NCI-H510A treated with DMSO at 0.1 percent for 48 hours (cell line): ENCODE measurements around the gene CLEC18C.
"Not testable (repeated sequence)": the region's sequence is repeated elsewhere in the genome, so short reads cannot be mapped to it uniquely, and the experiment has no call there.

Experiments
- DNase-seq: peaks from one replicate; lab custom pipeline; 2025; lab: John Stamatoyannopoulos, UW

Gene CLEC18C

DNA sequence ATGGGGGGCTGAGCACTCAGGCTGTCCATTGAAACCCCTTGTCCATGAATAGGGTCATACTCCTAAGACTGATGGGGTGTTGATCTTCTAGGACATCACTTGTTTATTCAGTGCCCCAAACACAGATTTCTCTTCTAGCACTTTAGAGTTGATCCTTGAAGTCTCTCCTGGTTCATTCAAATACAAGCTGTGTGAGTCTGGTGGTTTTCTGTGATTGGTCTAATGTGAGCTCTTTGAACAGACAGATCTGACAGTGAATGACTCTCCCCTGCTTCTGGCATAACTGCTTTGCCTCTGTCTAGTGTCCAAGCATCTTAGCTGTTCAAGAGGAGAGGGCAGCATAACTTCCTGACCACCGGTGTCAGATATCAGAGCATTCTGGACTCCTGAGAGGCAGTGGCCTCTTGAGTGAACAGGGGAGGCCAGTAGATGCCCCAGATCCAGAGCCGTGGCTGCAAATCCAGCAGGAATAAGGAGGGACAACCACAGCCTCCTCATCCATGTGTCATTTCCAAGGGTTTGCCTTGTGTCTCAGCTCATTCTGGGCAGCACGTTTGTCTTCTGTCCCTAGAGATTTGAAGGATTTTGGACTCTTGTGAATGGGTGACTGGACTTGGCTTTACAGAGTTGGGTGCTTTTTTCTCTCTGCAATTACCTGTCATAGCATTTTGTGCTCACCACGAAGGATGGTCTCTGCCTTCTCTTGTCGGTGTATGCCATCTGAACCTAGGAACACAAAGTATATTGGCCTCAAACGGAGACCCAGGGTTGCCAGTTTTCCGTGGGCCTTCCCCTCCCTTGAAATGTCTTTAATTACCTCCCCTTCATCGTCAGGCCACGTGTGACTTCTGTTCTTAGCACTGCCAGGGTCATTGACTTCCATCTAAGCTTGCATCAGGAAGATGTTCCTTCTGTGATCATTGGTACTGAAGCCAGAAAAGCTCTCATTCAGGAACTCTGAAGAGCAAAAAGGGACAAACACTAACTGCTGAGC lies 13.9 kb upstream of the CLEC18C start:
- no peak for DNase-seq

DNA sequence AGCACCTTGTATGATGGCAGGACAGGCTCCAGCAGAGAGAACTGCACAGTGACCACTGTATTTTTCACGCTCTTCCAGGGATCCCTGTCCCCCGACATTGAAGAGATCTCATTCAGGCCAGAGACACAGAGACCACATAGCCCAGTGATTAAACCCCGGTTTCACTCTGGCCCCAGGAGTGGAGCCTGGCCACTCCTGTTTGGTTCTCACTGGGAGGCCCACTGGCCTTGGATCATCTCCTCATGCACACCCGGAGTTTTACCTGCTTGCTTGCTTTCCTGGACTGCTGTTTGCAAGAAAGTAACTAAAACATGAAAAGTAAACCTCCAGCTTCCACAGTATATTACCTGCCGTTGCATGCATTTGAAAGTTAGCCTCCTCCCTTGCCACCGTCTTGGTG lies 13.2 kb upstream of the CLEC18C start:
- no peak for DNase-seq

DNA sequence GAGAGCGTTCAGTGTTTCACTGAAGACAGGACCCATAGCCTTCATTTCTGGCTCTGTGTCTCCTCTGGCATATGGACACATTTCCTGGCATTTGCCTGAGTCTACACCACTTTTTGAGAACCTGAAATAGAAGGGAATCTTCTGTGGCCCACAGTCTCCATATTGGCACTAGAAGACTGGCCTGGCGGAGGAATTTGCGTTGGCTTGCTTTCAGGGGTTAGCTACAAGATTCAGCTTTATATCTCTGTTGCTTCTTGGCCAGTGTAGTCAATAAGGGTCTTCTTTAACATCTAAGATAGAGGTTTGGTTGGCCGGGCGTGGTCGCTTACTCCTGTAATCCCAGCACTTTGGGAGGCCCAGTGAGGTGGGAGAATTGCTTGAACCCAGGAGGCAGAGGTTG lies 12.8 kb upstream of the CLEC18C start:
- no peak for DNase-seq

DNA sequence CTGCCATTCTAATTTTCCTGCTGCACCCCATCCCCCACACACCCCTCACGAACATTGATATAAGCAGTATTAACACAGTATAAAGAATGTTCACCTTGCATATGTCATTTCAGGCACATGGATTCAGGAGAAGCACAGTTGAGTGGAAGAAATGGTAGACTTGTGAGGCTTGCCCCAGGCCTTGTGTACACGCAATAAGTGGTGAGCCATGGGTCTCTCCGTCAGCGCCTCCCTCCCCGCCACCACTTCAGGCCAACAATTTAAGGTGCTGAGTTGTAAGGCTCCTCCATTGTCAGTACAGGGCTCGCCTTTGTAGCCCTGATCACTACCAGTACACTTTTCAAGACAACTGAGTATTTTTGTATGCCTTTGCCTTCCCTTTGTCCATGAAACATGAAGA lies 12.2 kb upstream of the CLEC18C start:
- no peak for DNase-seq

DNA sequence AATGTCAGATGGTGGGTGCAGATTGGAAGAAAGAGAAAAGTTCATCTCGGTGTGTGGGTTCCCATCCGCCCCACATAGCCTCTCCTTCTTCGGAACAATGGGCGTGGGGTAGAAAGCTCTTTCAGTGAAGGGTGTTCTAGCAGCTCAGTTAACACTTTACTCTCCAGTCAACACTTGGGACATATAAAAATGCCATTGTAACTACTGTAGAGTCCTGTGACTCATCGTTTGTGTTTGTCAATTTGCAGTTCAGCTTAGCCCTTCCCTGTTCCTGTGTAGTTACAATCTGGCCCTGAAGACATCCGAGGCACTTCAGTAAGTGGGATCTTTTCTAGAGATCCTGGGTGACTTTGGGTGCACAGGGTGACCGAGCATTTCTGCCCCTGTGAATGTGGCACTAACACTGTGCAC lies 11.5 kb upstream of the CLEC18C start:
- no peak for DNase-seq

DNA sequence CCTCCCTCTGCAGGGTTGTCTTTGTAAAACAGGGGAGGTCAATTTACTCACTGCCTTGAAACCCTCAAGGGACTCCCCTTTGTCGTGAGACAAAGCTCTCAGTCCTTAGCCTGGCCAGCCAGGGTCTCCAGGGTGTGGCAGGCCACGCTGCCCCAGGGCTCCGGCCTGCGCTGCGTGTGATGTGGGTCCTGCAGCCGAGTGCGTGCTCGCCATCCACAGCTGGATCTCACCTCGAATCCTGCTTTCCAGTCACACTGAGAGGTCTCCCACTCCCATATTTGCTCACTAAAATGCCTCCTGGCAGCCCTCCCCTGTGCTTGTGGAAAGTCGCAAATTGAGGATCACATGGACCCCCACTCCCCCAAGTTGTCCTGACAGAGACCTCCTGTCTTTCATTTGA lies 10.0 kb upstream of the CLEC18C start:
- DNase-seq: no peak

DNA sequence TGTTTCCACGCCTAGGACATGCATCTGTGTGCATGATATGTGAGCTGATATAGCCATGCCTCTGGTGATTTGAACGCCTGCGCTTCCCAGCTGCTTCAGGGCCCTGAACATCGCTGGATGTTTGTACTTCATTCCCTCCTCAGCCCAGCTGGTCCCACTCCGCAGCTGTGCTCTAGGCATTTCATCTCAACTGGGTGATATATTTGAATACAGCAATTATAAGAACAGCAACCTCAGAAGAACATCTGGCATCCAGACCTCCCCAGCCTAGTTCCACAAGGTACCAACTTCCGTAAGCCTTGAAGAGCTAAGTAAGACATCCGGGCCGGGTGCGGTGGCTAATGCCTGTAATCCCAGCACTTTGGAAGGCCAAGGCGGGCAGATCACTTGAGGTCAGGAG lies 6.9 kb upstream of the CLEC18C start:
- DNase-seq: not testable (repeated sequence)

DNA sequence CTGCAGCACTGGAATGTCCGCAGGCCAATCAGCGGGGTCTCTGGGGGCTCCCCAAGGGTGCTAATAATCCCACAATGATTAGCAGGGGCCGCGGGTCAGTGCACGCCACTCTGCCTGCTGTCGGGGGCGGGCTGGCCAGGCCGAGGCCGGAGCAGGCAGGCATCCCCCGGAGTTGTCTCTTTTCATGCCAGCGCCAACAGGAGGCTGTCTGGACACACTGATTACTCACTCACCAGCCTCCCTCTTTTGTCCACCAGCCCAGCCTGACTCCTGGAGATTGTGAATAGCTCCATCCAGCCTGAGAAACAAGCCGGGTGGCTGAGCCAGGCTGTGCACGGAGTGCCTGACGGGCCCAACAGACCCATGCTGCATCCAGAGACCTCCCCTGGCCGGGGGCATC lies 329 bp downstream of the CLEC18C start:
- DNase-seq: not testable (repeated sequence)

DNA sequence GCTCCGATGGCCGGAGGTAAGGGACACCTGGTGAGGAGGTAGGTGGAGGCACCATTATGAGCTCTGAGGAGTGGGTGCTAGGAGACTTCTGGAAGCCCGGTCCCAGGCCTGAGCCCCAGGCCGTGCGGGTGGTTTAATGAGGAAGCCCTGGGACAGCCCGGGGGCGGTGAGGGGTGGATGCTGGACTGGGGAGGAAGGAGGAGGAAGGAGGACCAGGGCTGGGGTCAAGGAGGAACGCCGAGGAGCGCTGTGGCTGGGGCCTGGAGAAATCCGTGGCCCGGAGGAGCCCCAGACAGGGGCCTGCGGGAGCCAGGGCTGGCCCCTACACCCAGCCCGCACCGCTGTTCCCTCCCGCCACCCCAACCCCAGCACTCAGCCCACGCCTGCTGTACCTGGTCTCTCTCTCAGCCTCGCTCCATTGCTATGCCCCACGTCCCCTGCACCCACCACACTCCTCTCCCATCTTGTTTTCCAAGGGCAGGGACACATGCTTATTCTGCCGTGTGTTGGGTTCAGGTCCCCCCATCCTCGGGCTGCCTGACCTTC lies 873 bp downstream of the CLEC18C start:
- DNase-seq: not testable (repeated sequence)

DNA sequence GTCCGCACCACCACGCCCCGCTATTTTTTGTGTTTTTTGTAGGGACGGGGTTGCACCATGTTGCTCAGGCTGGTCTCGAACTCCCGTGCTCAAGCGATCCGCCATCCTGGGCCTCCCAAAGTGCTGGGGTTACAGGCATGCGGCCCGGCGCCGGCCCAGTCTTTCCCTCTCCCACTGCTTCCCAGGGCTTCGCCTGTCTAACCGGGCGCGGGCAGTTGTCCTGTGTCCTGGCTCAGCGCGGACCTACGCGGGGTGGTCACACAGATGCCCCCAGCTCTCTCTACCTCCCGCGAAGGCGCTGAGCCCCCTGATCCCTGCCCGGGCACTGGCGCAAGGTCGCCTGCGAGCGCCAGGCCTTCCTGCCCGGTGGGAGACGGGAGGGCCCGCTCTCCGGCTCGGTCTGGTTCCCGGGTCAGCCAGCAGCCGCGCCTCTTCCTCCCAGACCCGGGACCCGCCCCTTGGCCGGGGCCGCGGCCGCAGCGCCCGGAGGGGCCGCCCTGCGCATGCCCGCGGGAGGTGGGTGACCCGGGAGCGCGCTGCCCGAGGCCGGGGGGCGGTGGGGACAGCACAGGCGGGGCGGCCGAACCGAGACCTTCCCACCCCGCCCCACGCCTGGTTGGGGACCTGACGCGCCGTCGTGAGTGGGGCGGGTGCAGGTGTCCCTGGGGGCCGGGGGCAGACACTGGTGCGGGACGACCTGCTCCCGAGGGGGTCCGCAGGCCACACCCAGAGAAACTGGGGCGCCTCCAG lies 14.4 kb downstream of the CLEC18C start:
- DNase-seq: peak; percentile 0

DNA sequence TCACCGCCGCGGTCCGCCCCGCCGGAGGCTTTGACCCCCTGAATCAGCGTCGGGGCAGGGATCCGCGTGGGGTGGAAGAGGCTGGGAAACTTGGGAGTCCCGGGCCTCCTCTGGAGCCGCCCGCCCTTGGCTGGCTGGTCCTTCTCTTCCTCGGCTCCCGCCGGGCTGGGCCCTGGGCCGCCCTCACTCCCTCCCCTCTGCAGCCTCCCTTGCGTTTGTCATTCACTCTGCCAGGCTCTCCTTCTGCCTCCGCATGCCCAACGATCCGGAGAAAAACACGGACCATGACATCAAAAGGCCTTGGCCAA lies 15.0 kb downstream of the CLEC18C start:
- not testable (repeated sequence) for DNase-seq

DNA sequence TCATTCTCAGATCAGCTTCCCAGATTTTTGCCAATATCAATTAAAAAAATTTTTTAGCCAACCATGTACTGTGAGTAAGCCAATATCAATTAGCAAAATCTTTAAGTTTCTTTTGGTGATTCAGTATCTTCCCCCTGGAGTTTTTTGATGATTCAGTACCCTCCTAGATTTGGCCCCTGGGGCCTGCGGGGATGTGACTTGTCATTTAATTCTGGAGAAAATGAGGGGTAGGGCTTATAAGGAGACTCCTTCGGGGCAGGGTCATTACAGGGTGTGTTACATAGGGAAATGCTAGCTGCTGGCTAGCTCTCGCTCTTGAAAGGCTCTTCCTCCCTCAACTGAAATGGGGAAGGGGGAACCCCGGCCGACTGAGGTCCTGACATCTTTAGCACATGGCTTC lies 17.0 kb downstream of the CLEC18C start:
- not testable (repeated sequence) for DNase-seq

DNA sequence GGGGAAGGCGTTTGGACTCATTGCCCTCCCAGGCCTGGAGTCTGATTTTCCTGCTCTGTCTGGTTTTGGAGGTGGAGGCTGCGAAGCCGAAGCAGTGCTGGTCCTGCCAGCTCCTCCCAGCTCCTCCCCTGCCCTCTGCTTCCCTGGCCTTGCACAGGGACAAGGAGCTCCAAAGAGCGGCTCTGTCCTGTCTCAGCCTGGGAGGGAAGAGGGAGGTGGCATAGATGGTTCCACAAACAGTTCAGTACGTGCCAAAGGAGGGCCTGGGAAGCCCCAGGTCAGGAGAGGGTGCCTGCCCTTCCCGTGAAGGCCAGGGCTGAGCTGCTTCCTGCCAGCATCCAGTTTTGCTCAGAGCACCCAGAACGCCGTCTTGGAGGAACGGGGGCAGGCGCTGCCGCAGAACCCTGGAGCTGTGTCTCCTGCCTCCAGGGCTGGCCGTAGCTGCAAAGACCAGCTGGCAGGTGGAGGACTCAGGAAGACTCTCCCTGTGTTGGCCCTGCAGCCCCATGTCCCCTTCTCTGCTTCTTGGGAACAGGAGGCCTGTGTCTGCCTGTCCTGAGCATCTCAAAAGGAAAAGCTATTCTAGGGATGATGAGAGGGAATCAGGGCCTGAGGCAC lies 23.2 kb downstream of the CLEC18C start:
- not testable (repeated sequence) for DNase-seq

DNA sequence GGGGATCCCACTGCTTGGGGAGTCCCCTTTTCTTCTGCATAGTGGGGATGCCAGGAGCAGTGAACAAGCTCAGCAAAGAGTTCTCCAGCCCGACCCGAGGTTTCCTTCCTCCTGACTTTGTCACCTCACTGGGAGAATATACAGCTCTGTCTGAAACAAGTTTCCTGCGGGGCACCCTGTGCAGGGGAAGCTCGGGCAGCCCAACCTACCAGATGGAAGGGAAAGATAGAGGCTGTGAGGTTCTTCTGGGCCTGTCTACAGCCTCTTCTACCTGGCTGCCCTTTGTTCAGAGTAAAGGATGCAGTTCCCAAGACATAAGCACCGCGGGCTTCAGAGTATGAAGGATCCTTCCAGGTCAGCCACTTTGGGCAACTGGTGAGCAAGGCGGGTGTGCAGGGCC lies 24.0 kb downstream of the CLEC18C start:
- not testable (repeated sequence) for DNase-seq

DNA sequence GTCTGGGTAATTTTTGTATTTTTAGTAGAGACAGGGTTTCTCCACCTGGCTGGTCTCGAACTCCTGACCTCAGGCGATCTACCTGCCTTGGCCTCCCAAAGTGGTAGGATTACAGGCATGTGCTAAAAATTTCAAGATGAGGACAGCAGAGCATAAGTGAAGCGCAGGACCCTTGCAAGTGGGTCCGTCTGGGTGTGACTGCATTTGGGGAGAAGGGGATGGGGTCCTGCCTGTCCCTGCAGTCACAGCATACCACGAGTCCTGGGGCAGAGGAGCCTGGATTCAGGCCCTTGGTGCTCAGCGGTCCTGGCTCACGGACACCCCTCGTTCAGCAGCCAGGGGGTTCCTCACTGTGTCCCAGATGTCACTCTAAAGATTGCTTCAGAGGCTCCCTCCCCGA lies 24.6 kb downstream of the CLEC18C start:
- not testable (repeated sequence) for DNase-seq

DNA sequence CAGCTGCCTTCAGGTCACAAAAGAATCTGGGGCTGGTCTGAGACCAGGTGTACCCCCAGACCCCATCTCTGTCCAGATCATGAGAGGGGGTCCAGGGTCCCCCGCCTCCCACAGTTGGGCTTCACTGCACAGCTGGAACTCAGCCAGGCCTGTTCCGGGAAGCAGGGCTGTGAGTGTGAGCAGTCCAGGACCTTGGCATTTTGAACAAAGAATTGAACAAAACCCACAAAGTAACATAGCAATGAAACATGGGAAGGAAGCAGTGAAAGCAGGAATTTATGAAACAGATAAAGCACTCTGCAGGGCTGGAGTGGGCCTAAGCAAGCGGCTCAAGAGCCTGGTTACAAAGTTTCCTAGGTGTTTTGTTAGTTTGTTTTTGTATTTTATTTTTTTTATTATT lies 25.1 kb downstream of the CLEC18C start:
- DNase-seq: not testable (repeated sequence)

DNA sequence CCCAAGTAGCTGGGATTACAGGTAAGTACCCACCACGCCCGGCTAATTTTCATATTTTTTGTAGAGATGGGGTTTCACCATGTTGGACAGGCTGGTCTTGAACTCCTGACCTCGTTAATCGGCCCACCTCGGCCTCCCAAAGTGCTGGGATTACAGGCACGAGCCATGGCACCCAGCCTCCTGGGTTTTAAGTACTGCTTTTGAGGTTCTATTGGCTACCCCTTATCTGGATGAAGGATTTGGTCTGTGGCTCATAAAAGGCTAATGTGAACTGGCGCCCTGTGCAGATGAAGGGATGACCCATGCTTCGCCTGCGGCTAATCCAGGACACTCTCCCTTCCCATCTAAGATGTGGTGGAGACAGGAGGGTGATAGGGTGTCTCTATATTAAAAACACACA lies 25.6 kb downstream of the CLEC18C start:
- DNase-seq: not testable (repeated sequence)

DNA sequence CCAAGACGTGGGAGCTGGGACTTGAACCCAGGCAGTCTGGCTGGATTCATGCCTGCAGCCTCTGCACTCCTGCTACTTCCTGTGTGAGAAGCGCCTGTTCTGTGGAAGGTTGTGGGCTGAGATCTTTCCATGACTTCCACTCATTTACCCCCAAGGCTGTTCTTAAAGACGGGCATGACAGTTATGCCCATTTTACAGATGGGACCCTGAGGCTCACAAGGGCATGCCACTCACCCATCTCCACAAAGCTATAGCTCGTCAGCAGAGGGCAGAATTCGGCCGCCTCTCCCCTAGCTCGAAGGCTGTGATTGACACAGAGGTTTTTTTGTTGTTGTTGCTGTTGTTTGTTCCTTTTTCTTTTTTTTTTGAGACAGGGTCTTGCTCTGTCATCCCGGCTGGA lies 26.5 kb downstream of the CLEC18C start:
- not testable (repeated sequence) for DNase-seq

DNA sequence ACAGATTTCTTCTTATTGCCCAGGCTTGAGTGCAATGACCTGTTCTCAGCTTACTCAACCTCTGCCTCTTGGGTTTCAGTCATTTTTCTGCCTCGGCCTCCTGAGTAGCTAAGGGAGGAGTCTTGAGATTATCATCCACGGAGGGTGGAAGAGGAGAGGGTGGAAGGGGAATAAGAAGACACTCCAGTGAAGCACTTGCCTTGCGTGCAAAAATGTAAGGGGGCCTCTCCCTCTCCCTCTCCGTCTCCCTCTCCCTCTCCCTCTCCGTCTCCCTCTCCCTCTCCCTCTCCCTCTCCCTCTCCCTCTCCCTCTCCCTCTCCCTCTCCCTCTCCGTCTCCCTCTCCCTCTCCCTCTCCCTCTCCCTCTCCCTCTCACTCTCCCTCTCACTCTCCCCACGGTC lies 29.9 kb downstream of the CLEC18C start:
- not testable (repeated sequence) for DNase-seq

DNA sequence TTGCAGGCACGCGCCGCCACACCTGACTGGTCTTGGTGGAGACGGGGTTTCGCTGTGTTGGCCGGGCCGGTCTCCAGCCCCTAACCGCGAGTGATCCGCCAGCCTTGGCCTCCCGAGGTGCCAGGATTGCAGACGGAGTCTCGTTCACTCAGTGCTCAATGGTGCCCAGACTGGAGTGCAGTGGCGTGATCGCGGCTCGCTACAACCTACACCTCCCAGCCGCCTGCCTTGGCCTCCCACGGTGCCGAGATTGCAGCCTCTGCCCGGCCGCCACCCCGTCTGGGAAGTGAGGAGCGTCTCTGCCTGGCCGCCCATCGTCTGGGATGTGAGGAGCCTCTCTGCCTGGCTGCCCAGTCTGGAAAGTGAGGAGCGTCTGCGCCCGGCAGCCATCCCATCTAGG lies 30.4 kb downstream of the CLEC18C start:
- not testable (repeated sequence) for DNase-seq

DNA sequence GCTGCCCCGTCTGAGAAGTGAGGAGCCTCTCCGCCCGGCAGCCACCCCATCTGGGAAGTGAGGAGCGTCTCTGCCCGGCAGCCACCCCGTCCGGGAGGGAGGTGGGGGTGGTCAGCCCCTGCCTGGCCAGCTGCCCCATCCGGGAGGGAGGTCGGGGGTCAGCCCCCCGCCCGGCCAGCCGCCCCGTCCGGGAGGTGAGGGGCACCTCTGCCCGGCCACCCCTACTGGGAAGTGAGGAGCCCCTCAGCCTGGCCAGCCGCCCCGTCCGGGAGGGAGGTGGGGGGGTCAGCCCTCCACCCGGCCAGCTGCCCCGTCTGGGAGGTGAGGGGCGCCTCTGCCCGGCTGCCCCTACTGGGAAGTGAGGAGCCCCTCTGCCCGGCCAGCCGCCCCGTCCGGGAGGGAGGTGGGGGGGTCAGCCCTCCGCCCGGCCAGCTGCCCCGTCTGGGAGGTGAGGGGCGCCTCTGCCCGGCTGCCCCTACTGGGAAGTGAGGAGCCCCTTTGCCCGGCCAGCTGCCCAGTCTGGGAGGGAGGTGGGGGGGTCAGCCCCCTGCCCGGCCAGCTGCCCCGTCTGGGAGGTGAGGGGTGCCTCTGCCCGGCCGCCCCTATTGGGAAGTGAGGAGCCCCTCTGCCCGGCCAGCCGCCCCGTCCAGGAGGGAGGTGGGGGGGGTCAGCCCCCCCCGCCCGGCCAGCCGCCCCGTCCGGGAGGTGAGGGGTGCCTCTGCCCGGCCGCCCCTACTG lies 31.2 kb downstream of the CLEC18C start:
- DNase-seq: not testable (repeated sequence)

DNA sequence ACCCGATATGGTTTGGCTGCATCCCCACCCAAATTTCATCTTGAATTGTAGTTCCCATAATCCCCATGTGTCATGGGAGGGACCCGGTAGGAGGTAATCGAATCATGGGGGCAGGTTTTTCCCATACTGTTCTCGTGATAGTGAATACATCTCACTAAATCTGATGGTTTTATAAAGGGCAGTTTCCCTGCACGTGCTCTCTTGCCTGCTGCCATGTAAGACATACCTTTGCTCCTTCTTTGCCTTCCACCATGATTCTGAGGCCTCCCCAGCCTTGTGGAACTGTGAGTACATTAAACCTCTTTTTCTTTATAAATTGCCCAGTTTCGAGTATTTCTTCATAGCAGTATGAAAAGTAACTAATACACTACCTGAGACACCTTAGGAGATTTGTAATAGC lies 32.8 kb downstream of the CLEC18C start:
- not testable (repeated sequence) for DNase-seq
